ENCODE data around the gene ZC3H15.

Gene ZC3H15

DNA sequence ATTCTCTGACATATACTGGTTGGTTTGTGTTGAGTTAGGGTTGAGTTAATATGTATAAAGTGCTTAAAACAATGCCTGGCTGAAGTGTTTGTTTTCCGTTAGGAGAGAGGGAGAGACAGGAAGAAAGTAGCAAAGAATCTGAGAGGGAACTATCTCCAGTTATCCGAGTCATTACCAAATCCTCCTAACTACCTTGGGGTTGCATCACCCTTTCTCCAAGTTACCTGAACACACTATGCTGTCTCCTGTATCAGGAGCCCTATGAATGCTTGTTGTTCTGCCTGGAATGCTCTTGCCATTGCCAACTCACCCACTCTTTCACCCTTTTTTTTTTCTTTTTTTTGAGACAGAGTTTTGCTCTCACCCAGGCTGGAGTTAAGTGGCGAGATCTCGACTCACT is 55.9 kb downstream of the ZC3H15 start:
- DNase-seq (ENCODE audit: low read depth): no peak

DNA sequence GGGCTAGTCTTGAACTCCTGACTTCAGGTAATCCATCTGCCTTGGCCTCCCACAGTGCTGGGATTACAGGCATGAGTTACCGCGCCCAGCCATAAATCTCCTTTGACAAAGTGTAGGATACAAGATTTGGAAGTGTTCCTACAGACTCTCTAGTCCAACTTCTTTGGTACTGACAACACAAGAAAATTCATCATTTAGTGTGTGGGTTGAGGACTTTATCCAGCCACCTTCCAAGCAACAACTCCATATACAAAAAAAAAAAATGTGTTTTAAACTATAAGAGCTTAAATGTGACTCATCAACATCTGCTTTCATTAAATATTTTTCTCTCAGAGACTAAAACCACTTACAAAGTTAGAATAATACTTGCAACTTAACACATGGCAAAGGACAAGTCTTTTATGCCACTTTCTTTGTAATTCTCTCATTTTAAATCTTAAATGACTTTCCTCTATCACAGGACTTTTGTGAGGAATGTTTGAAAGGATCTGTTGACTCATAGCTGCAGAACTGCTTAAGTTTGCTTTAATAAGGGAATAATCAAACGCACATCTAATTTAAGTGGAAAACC is 57.6 kb downstream of the ZC3H15 start:
- no peak for DNase-seq (ENCODE audit: low read depth)

DNA sequence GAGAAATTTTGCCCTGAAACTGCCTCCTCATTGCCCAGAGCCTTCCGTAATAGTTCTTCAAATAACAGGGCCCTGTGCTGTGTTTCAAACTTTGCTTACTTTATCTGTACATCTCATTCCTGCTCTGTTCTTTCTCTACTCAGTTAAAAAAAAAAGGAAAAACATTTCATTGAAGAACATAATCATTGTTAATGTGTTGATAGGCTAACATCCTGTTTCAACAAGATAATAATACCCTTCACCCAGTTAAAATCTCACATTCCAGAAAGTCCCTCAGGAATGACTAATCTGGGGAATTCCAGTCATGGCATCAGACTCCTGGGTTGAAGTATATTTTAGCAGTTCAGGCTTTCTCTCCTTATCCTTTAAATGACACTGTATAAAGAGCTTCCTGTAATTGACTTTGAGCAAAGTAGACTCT is 58.2 kb downstream of the ZC3H15 start:
- DNase-seq (ENCODE audit: low read depth): no peak

DNA sequence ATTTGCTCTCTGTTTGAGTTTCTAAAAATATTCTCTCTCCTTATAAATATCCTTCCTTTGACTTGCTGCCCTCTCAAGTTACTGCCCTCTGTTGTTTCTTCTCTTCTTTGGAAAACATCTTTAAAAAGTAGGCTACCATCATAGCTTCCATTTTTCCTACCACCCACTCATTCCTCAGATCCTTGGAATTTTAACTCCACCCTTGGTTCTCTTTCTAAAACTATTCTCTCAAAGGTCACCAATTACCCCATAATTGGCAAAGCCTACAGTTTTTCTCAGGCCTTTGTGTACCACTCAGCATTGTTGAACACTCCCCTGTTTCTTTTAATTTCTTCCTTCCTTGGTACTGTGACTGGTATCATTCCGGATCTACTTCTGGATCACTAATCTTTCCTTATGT is 60.8 kb downstream of the ZC3H15 start:
- DNase-seq (ENCODE audit: low read depth): no peak

DNA sequence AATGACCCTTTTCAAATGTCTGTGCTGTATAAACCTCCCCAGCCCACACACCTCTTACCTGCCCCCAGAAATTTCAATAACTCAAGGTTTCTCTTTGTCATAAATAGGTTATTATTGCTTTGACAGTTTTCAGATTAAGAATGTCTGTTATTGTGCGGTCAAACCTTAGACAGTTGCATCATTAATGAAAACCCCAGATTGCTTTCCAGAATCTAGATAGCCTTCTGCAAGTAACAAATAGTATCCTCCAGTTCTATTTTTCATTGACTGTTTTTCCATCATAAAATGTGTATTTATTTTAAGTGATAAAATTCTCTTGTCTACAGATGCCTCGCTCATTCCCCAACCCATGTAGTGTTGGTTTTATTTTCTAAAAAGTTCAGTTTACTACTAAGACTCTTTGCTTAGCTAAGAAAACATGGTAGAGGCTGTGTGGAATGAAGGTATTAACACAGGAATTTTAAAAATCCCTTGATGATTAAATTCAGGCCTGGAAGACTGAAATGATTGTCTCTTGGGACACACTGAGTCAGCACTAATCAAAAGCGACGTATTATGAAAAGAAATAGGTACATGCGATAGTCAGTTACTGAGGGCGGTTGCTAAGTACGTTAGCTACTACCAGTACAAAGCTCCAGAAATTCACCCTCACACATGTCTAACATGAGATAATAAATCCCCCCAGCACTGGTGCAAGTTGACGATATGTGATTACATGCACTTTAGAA is 65.4 kb downstream of the ZC3H15 start:
- no peak for DNase-seq (ENCODE audit: low read depth)

DNA sequence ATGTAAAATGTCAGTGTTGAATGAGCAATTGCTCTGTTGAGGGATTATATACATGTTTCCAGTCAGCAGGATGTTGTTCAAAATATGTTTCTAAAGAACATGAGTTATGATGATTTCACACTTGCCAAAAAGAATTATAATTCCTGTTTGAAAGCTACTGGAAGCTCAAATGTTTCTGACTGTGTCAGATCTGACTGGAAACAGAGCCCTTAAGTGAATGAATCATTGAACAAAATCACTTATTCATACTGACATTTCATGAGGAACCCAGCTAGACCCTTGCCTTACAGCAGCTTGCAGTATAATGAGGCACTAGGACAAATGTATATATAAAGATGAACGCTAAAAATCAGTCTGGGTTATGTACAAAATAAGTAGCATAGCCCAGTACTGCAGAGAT is 68.4 kb downstream of the ZC3H15 start:
- no peak for DNase-seq (ENCODE audit: low read depth)

DNA sequence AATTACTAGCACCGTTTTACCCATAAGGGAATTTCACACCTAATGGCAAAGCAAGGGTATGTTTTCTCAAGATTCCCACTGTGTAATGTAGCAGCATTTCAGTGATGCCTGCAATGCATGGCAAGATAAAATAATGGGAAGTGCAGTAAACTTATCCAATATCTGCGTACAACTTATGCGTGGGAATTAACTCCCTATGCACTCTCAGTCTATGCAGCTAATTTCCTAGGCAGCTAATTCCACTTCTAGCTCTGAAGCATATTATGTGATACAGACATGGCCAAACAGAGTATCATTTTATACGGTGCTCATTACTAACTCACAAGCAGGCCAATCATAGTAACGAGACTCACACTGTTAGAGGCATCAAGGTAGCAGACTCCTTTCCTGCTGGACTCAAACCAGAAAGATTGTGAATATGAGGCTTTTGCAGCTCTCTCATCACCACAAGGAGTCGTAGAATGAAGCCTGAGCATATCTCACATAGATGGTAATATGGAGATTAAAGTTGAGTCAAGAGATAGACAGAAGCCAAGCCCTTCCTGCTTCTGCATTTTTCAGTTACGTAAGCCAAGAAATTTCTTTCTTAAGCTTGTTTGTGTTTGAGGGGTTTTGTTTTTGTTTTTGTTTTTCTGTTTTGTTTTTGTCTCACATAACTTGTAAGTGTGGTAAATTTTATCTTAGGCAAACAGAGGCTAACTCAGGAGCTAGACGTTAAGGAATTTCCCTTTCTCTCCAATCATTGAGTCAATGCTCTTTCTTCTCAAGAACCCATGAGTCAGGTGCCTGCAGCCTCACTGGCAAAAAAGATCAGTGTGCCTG is 69.0 kb downstream of the ZC3H15 start:
- no peak for DNase-seq (ENCODE audit: low read depth)

DNA sequence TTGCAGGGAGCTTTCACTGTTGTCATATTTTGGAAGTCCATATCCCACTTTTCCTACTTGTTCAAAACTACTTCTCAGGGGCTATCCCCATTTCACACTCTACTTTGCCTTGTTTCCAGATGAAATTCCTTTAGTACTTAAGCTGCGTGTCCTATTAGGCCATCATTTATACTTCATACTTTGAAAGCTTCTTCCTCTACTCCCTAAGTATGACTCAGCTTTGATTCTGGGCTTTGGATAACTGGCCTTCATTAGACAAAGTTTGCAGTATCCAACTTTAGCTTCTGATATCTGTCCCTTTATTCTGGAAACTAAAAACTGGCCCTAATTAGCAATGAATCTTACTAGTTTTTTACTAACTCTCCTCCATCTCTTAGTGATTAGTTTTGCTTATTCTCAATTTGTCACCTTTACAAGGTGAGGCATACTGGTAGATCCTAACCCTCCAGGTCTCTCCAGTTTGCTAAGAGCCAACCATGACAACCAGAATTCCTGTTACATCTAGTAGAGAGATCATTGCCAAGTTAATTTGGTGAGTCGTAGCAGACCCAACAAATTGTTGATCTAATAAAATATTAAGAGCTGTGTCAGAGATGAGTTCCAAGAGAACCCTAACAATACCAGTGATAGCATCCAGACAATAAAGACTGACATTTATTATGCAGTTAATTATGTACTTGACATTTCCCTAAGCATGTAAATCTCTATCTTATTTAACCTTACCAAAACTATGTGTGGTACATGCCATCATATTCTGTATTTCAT is 72.6 kb downstream of the ZC3H15 start:
- DNase-seq (ENCODE audit: low read depth): no peak

Measured in T-helper 22 cell (primary cell).